ENCODE results near the gene TEX2. TPM values are rescaled to one million over a fixed set of nuclear protein-coding genes. Genes with fewer than 3 reads are reported as not detected.

The TEX2 gene
- polyA plus RNA-seq, 1 of the 3 experiments (the other 2 are of a cell fraction): 24.0 TPM

DNA sequence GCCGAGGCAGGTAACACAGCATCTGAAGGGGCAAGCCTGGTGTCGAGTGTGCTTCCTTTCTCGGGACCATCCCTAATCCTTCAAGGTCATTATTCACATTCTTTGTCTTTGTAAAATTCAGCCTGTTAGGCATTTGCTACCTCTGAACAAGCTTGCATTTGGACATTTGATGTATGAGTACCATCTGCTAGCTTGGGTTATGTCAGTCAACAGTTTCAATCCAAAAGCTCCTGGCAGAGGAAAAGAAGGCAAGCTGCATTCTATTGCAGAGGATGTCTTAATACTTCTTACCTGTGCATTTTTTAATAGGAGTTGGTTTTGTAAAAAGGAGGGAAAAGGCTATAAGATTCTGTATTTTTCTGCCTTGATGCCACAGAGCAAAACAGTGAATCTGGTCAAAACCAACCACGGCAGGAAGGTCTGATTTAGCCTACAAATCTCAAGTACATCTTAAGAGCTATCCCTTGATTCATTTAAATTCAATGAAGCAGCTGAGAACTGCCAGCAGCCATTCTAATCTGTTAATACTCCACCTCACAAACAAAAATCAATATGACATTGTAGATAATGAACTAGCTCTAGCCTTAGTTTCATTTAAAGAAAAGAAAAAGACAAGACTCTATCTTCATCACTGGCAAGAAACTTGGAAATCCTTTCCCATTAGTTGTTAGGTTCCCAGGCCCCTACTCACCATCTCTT lies 39.0 kb downstream of the TEX2 start:
- TF ChIP-seq, protein P1, sequence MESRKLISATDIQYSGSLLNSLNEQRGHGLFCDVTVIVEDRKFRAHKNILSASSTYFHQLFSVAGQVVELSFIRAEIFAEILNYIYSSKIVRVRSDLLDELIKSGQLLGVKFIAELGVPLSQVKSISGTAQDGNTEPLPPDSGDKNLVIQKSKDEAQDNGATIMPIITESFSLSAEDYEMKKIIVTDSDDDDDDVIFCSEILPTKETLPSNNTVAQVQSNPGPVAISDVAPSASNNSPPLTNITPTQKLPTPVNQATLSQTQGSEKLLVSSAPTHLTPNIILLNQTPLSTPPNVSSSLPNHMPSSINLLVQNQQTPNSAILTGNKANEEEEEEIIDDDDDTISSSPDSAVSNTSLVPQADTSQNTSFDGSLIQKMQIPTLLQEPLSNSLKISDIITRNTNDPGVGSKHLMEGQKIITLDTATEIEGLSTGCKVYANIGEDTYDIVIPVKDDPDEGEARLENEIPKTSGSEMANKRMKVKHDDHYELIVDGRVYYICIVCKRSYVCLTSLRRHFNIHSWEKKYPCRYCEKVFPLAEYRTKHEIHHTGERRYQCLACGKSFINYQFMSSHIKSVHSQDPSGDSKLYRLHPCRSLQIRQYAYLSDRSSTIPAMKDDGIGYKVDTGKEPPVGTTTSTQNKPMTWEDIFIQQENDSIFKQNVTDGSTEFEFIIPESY (IDR thresholded peaks at IDR 0.05; ENCODE audit: borderline replicate concordance, low read depth): no peak
- TF ChIP-seq RFX5 (IDR thresholded peaks at IDR 0.05; ENCODE audit: low read length): no peak
- TF ChIP-seq JUND (IDR thresholded peaks at IDR 0.05): no peak
- TF ChIP-seq TCF12 (IDR thresholded peaks at IDR 0.05): no peak
- TF ChIP-seq, protein P2, sequence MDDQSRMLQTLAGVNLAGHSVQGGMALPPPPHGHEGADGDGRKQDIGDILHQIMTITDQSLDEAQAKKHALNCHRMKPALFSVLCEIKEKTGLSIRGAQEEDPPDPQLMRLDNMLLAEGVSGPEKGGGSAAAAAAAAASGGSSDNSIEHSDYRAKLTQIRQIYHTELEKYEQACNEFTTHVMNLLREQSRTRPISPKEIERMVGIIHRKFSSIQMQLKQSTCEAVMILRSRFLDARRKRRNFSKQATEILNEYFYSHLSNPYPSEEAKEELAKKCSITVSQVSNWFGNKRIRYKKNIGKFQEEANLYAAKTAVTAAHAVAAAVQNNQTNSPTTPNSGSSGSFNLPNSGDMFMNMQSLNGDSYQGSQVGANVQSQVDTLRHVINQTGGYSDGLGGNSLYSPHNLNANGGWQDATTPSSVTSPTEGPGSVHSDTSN (IDR thresholded peaks at IDR 0.05): no peak
- no peak for TF ChIP-seq TEAD4 (IDR thresholded peaks at IDR 0.05; ENCODE audit: borderline replicate concordance, insufficient read depth)
- TF ChIP-seq EP300 (IDR thresholded peaks at IDR 0.05; ENCODE audit: borderline replicate concordance in 1 of 2, low read depth in 1 of 2, low read length in 1 of 2): no peak
- TF ChIP-seq CHD2 (IDR thresholded peaks at IDR 0.05; ENCODE audit: low read length, partially characterized antibody): no peak
- TF ChIP-seq FOSL2 (IDR thresholded peaks at IDR 0.05; ENCODE audit: borderline replicate concordance, low read depth): no peak
- no peak for TF ChIP-seq ELF1 (IDR thresholded peaks at IDR 0.05)
- TF ChIP-seq RAD21 (IDR thresholded peaks at IDR 0.05; ENCODE audit: low read length): no peak
- no peak for TF ChIP-seq FOXM1 (IDR thresholded peaks at IDR 0.05; ENCODE audit: low read depth)
- TF ChIP-seq, protein P3, sequence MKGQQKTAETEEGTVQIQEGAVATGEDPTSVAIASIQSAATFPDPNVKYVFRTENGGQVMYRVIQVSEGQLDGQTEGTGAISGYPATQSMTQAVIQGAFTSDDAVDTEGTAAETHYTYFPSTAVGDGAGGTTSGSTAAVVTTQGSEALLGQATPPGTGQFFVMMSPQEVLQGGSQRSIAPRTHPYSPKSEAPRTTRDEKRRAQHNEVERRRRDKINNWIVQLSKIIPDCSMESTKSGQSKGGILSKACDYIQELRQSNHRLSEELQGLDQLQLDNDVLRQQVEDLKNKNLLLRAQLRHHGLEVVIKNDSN (IDR thresholded peaks at IDR 0.05; ENCODE audit: borderline replicate concordance, low read depth): no peak
- TF ChIP-seq EZH2phosphoT487 (IDR thresholded peaks at IDR 0.05; ENCODE audit: borderline replicate concordance, low read depth): no peak
- TF ChIP-seq SMC3 (IDR thresholded peaks at IDR 0.05; ENCODE audit: low read depth, low read length): no peak
- TF ChIP-seq MEF2A (IDR thresholded peaks at IDR 0.05; ENCODE audit: borderline replicate concordance, low read depth): no peak
- no peak for TF ChIP-seq POLR2AphosphoS5 (IDR thresholded peaks at IDR 0.05; ENCODE audit: low read depth, low read length)
- no peak for TF ChIP-seq RCOR1 (IDR thresholded peaks at IDR 0.05; ENCODE audit: low read length)
- H3K4me3 ChIP-seq (ENCODE audit: low read depth in 2 of 2, low read length in 1 of 2): no peak overlapping the region
- peaks cover 0 to 6% of the 10 kb centered on the region in 2 experiments for H3K36me3 ChIP-seq (replicated peaks in 1 of 2; ENCODE audit: control insufficient read depth in 1 of 2, insufficient read depth in 2 of 2, low read length in 1 of 2)
- ChIA-PET POLR2A (interaction anchor here (0.7 kb wide), 1 partner anchor 16 kb away, joined by 7 read pairs; no protein-coding TSS in a partner anchor), CTCF (interaction anchor here (0.7 to 1.0 kb wide), 3 partner anchors 11 to 277 kb away, joined by 3 to 4 read pairs (median 3); no protein-coding TSS in a partner anchor)
- WGBS (ENCODE audit: low lambda C conversion rate): 92% methylated on average over 4 of the region's 4 CpGs
- H3K9ac ChIP-seq: no peak overlapping the region
- H3K27ac ChIP-seq (ENCODE audit: low read depth in 2 of 2, low read length in 1 of 2): no peak overlapping the region
- H4K20me1 ChIP-seq (ENCODE audit: insufficient read depth): no peaks in the 10 kb centered on the region
- H2AFZ ChIP-seq (ENCODE audit: low read depth): no peak overlapping the region
- peaks cover 86% of the 10 kb centered on the region for H3K79me2 ChIP-seq (ENCODE audit: insufficient read depth)
- H3K9me3 ChIP-seq: no peaks in the 10 kb centered on the region
- no peaks in the 10 kb centered on the region for H3F3A ChIP-seq (replicated peaks; ENCODE audit: insufficient read depth)
- no peaks in the 10 kb centered on the region for H3K9me2 ChIP-seq
- peaks cover 0 to 6% of the 10 kb centered on the region in 2 experiments; a peak in 2 of 4 replicates for H3K4me1 ChIP-seq (ENCODE audit: control insufficient read depth in 1 of 2, insufficient read depth in 2 of 2, low read depth in 1 of 2, low read length in 1 of 2)
- no peak for DNase-seq
- H3K4me2 ChIP-seq: no peak overlapping the region
- H3K27me3 ChIP-seq (ENCODE audit: insufficient read depth): no peaks in the 10 kb centered on the region
